ENCODE data around the gene MRTFB.

DNA sequence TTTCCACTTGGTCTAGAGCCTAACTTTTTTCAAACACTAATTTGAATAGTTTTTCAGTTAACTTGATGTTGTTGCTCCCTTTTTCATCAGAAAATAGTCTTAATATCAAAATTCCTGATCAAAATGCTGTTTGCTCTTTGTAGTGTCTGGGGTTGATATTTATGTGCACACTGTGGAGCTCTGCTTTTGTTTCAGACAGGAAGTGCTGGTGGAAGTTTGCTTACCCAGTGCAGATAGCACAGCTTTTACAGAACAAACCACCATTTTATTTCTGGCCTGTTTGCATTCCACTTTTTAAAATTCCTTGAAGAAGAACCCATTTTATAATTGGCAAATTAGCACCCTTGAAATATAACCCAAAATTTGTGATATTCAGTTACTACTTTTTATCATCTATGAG lies 125.4 kb downstream of the MRTFB start:
- TF ChIP-seq, protein P1, sequence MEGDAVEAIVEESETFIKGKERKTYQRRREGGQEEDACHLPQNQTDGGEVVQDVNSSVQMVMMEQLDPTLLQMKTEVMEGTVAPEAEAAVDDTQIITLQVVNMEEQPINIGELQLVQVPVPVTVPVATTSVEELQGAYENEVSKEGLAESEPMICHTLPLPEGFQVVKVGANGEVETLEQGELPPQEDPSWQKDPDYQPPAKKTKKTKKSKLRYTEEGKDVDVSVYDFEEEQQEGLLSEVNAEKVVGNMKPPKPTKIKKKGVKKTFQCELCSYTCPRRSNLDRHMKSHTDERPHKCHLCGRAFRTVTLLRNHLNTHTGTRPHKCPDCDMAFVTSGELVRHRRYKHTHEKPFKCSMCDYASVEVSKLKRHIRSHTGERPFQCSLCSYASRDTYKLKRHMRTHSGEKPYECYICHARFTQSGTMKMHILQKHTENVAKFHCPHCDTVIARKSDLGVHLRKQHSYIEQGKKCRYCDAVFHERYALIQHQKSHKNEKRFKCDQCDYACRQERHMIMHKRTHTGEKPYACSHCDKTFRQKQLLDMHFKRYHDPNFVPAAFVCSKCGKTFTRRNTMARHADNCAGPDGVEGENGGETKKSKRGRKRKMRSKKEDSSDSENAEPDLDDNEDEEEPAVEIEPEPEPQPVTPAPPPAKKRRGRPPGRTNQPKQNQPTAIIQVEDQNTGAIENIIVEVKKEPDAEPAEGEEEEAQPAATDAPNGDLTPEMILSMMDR (IDR thresholded peaks at IDR 0.05) = no peak
- no peak for TF ChIP-seq POLR2A (IDR thresholded peaks at IDR 0.05)
